GM18526 (cell line): ENCODE measurements around the gene FBN1.

Source experiments
- POLR2A ChIP-seq: IDR thresholded peaks from 3 replicates; pipeline ENCODE4 v1.6.1; 2011; ENCODE audit not compliant: insufficient read length; ENCODE audit errors: extremely low read depth

The FBN1 gene

DNA sequence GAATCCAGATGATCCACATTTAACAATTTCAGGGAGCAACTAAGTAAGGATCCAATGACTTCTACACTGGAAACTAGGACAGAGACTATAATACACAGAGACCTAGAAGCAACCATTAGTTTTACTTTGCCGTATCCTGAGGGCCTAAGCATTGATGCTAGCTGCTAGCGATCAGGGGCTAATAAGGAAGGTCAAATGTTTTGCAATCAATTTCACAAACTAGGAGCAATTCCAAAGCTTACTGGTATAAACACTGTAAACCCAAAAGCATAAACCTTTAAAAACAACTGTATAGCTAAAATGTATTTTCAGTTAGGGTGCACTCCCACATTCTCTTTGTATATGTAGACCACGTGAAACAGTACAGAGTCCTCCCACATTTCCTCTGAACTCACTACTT is 31.5 kb downstream of the FBN1 start:
- TF ChIP-seq POLR2A, result no peak

DNA sequence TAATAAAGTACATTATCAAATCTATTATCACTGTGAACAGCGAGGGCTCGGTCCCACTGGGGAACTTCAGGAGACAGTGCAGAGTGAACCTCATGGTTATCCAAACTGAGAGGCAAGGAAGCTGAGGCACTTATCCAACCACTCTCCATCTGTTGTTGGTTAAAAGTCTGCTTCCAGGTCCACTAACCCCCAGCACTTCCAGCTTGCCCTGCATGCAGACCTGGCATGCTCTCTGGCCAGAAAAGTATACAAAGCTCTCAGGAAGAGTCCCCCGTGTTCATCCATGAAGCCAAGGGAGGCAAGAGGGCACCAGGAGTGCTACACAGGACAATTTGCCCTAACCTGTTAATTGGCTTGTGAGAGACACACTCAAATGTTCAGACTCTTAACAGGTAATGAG is 36.0 kb downstream of the FBN1 start:
- TF ChIP-seq POLR2A, result no peak

DNA sequence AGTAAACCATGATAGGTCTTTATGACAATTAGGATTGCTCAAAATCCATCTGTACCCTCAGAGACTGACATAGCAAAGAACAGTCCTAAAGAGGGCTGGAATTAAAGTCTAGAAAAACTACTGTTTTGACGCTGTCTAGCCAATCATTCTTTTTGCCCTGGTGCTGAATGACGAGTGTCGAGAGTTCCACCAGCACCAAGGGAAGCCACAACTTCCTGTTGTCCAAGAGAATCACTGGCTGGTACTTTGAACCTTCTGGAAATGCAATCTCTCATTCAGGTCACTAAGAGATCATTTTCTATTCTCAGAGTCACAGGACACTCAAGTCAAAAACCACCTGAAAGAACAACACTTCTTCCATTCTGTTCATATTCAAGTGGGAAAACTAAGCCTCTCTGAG is 37.7 kb downstream of the FBN1 start:
- no peak for TF ChIP-seq POLR2A

DNA sequence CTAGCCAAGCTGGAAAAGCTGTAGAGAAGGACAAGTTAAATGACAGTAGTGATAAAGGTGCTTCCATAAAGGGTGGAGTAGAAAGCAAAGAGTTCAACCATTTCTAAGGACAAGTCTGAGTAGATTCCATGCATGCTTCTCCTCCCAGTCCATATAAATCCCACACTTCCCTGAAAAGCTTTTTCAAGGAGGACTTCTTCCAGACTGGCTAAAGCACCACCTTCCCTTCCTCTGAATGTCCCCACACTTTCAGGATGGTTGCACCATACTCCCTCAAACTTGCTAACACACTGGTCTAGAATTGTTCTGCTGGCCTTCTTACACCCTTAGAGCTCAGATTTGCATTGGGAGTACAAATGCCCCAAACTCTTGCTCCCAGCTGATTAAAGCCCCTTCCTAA is 40.9 kb downstream of the FBN1 start:
- TF ChIP-seq POLR2A, result no peak

DNA sequence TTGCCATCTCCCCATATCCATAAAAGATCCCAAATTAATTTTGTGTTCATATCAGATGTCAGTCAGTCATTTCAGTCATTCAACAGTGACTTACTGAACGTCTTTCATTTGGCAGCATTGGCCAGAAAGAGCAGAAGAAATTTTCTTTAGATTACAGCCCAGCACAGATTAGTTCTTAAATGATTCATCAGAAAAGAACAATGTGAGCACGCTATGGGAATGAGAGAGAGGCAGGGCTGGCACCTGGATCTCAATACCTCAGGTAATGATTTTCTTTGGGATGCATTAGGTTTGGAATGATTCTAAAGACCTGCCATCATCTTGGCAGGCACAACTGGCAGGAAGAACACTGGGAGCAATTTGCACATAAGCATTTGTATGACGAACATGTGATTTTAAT is 41.6 kb downstream of the FBN1 start:
- TF ChIP-seq POLR2A, result no peak

DNA sequence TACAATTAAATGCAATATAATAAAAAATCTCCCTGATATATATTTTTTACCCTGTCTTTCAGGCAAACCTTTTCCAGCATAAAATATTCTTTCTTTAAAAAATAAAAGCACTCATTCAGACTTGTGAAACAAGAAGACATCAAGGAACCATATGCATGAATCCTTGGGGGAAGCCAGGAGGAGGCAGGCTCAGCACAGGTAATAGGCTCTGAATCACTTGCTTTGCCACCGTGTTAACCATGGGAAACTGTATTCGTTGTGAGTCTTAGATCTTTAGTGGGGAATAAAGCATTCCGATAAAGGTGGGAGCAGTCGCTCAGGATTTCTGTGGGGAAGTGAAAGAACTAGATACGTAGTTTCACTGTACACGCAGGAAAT is 42.4 kb downstream of the FBN1 start:
- no peak for TF ChIP-seq POLR2A

DNA sequence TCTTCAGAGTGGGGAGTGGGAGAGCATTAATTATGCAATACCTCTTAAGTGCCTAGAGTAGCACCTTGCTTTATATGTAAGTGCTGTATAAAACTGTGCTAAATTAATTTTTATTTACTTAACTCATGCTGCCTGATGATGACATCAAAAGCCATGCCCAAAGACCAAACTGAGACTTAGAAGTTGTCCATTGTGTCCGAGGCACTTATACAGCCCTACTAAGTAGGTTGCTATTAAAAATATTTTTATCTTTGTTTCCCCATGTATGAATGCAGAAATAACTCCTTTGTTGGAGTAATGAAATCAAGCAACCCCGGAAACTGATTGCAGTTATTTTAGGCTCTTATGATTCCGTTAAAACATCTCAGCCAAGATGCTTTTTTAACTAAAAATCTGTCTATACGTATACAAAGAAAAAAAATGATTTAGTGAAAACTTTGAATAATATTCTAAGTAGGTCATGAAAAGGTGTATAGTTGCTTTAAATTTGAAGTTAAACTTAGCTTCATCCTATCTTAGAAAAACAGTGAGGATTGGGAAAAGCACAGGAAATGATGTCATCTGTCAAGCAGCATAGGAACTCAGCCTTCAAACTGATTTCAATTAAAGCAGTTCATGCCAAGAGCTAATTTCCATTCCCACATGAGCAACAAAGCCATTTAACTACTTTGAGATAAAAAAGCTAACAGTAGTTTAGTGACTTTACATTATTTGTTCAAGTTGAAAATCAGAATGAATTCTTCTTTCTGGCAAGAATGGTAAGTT is 43.0 kb downstream of the FBN1 start:
- TF ChIP-seq POLR2A, result no peak

DNA sequence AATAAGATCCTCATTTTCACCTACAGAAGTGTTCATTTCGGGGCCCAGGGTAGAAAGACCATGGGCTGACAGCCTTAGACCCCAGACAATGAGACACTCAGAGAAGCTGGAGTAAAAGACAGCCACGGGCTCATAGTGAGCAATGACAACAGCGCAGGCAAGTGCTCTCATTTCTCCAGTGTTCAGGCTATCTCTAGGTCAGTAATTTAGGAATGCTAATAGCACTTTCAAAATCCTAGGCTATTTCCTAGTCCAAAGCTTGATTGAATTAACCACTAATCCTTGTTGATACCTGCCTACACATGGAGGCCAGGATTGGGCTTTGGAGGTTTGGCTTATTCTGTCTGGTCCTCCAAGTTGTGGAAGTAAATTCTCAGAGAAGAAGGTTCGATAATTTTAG is 44.4 kb downstream of the FBN1 start:
- TF ChIP-seq POLR2A, result no peak

DNA sequence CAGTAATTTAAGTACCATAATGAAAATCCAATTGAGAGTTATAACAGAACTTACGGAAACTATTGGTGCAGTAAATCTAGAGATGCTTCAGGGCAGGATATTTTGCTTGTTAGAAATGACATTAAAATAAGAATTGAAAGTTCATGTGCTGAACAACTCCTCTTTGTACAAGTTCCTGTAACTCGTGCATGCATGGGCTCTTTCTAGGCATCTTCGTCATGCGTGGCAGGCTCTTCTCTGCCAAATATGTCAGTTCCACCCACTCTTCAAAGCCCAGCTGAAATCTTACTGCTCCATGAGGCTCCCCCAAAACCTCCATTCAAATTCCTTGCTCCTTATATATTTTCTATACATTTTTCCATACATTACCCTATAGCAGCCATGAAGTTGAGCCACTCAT is 48.7 kb downstream of the FBN1 start:
- no peak for TF ChIP-seq POLR2A

DNA sequence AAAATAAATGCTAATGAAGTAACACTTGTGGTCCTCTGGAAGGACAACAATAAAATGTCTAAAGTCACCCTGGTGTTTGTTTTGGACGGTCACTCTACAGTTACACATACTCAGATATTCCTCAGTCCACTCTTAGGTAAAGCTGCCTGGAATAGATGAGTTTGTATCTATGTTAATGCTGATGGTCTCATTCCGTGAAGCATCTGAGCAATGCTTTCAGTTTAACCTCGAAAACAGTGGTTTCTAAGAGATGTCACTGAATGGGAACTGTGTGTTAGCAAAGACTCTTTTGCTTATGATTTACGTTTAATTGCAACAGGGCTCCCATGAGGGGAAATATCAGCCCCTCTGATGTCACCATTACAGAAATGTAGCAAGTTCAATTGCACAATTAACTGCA is 49.1 kb downstream of the FBN1 start:
- no peak for TF ChIP-seq POLR2A

DNA sequence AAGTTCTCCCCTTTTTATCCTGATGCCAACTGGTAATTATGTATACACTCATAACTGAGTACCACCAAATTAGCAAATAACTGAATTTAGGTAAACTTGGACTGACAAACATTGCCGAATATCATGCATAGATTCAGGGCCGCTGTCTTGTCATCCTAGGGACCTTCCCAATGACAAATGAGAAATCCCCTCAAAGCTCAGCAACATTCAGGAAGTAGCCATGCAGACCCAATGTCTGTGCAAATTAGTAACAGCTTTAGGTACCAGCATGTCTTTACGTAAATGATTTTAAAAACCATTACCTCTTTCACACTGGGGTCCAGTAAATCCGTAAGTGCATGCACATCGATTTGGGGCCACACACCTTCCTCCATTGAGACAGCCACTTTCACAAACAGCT is 49.5 kb downstream of the FBN1 start:
- no peak for TF ChIP-seq POLR2A

DNA sequence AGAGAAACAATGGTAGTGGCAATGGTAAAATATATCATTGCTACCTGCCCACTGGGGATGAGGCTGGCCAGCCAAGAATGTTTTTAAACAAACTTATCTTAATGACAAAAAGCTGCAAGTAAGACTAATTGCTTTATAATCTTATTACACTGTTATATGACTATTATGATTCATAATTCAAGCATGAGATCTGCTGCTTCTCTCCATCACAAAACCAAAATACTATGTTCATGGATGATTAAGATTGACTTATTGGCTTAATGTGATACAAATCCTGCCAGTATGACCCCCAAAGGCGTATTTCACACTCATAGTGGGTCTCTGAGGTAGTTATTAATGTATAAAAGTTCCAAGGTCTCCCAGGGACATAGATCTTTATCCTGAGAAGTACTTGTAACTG is 52.6 kb downstream of the FBN1 start:
- no peak for TF ChIP-seq POLR2A

DNA sequence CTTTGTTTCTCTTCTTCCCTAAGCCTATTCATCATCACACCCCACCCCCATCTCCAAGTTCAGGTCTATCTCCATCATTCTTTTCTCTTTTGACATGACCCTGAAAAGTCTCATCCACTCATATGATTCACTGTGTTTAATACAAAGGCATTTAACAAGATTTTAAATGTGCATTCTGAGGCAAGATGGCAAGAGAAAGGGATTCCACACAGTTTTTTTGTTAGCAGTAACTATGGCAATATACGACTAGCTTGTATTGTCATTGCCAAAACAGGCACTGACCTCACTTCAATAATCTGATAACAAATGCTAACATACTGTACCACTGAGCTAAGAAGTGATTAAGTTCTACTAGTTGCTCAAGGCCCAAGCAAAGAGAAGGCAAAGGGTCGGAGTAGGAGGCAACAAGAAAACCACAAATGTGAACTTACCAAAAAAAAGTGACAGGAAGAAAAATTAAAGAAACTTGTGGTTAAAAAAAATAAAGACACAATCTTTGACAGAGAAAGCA is 53.2 kb downstream of the FBN1 start:
- no peak for TF ChIP-seq POLR2A

DNA sequence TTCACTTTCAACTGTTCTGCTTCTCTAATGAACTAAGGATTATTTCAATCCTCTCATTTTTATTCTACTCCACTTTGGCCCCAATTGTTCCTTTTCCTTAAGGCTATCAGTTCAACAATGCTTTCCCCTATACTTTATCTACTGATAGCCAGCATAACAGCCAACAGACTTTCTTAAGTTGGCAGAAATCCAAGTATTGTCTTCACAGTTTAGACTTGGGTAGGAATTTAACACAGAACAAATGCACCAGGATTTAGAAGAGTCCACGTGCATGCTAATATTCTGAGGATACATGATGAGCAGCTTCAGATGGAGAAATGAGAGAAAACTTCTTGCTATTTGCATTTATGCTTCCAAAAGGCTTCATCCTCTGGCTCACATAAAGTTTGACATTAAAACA is 54.8 kb downstream of the FBN1 start:
- no peak for TF ChIP-seq POLR2A

DNA sequence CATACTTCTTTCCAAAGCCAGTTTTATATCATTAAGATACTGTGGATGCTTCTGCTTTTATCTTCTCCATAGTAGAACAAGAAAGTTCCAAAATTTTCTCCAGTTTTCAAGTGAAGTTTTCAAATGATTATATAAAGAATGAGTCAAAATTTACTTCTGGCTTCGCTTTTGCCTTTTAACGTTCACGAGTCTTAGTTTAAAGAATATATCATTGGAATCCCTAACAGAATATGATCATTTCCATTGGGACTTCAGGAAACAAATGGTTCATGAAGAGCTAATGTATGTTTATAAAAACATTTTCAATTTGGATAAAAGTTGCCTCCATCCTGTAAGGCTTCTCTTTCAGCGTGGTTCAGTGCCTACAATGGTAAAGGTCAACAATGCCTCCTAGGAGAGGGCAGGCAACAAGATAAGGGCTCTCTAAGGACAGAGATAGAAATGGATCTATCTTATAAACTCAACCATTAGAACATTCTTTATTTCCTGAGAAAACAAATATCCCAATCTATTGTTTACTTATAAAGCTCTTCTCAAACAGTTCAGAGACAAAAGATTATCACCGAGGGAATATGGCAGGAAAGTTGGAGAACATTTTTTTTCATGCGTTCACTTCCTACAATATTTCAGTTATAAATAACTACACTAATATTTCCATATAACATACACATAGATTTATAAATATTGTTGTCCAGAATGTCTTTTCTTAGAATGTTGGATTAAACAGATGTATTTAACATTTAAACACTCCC is 60.5 kb downstream of the FBN1 start:
- no peak for TF ChIP-seq POLR2A

DNA sequence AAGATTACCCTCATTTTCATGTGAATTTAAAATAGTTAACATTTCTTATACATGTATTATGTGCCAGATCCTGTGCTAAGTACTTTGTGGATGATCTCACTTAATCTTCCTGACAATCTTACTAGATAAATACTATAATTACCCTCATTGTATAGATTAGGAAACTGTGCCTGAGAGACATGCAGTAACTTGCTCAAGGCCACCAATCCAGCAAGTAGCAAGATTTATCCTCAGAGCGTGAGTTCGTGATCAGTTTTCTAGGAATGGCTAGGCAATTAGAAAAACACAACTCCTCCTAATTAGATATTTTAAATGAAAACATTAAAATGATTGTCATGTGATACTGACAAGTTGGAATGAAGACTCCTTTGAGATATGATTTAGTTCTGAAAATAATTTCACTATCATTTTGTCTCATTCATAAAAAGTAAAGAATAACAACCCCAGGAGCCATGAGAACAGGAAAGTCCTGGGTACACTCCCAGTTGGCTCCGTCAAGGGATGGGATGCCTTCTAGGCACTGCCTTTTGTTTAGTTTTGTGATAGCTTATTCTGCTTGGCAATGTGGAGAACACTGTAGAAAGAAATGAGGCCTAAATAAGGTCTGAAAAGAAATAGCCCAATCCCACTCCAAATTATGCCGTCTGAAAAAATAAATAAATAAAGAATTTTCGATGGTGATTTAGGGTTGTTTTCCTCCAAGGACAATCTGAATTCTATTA is 61.3 kb downstream of the FBN1 start:
- no peak for TF ChIP-seq POLR2A
